H1 (cell line): ENCODE measurements around the gene GNAL.

ENCODE experiments used
- CEBPB ChIP-seq: IDR thresholded peaks from 2 replicates; pipeline ENCODE4 v1.6.1; 2012; ENCODE audit warnings: low read depth, low read length
- CTCF ChIP-seq, 3 experiments: IDR thresholded peaks; 1 replicate in 2 of 3; 2 replicates in 1 of 3; pipeline versions ENCODE4 v1.5.1 to v1.6.1; 2011; ENCODE audit warnings: low read length in 3 of 3, mild to moderate bottlenecking in 3 of 3, inconsistent platforms in 2 of 3, low read depth in 1 of 3, moderate library complexity in 1 of 3; ENCODE audit not compliant: insufficient read depth in 1 of 3; ENCODE audit errors: control extremely low read depth in 1 of 3
- KDM5A ChIP-seq: fragments of 200-600 bp; IDR thresholded peaks from 2 replicates; pipeline ENCODE4 v1.7.1; 2012; ENCODE audit warnings: mild to moderate bottlenecking, low read length, inconsistent platforms, mixed read lengths
- YY1 ChIP-seq: IDR thresholded peaks from 2 replicates; pipeline ENCODE4 v1.6.1; 2011; ENCODE audit warnings: low read depth, mild to moderate bottlenecking, low read length

- TF ChIP-seq YY1 (no peak), CEBPB (no peak), KDM5A (no peak), CTCF (IDR thresholded peaks at IDR 0.05; ENCODE audit: control extremely low read depth in 1 of 3, insufficient read depth in 1 of 3, low read depth in 1 of 3, low read length in 3 of 3) (no peak)
These were observed 199.7 kb downstream of the GNAL start for GRCh38 chr18:11888726-11889125.
